ENCODE data around the gene TUBA1A.
"Not testable (repeated sequence)": the region's sequence is repeated elsewhere in the genome, so short reads cannot be mapped to it uniquely, and the experiment has no call there.

TUBA1A gene

DNA sequence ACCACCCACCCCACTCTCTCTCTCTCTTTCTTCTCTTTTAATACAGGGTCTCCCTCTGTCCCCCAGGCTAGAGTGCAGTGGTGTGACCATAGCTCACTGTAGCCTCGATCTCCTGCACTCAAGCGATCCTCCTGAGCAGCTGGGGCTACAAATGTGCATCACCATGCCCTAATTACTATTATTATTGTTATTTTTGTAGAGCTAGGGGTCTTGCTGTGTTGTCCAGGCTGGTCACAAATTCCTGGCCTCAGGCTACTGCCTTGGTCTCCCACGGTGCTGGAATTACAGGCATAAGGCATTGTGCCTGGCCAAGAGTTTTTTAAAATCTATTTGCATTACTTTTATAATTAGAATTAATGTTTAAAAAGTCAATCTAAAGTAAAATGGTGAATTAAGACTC is 34.7 kb downstream of the TUBA1A start:
- no peak for DNase-seq (ENCODE audit: low read depth in 2 of 2)

DNA sequence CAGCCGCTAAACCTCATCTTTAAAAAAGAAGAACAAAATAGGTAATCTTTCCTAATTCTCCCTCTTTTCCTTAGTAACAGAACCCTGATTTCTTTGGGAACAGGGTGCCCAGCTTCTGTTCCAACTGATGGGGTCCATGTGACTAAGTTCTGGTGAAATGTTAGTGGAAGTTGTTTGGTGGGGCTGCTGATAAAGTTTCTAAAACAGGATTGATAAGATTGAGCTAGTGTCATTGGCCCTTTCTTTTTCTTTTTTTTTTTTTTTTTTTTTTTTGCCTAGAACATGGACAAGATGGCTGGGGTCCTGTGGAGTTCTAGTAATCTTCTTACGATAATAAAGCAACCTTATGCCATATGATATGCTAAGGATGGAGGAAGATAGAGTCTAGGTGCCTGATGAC is 41.5 kb downstream of the TUBA1A start:
- DNase-seq (ENCODE audit: low read depth in 2 of 2) = no peak

DNA sequence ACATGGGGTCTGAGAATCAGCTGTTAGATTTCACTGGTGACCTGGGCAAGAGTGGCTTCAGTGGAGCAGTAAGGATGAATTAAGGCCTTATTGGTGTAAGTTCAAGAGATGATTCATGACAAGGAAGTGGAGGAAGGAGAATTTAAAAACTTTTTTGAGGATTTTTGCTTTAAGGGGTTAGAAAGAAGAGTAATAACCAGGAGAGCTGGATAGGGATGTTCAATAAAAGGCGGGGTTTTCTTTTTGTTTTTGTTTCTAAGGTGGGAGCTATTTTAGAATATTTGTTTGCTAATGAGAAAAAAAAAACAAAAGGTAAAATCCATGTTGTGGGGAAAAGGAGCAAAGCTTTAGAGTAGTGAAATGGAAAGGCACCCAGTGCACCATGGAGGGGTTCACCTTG is 42.5 kb downstream of the TUBA1A start:
- DNase-seq (ENCODE audit: low read depth in 2 of 2) = no peak

DNA sequence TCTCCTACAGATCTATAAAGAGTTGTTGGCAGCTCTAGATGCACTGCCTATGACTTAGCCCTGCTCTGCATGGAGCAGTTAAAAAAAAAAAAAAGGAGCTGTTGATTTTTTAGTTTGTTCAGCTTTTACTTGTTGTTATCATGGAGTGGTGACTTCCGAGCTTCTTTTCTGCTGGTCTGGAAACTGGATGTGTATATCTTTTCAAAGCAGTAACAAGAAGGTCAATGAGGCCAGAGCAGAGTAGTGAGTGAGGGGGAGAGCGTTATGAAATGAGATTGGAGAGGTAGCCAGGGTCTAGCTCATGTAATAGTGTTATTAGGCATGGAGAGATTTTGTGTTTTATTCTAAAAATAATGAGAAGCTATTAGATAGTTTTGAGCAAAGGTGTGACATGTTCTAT is 44.5 kb downstream of the TUBA1A start:
- DNase-seq (ENCODE audit: low read depth in 2 of 2) = no peak

- no peak for DNase-seq (ENCODE audit: low read depth in 2 of 2)
Observed at GRCh38 chr12:49138999-49139398, 49.9 kb downstream of the TUBA1A start.

DNA sequence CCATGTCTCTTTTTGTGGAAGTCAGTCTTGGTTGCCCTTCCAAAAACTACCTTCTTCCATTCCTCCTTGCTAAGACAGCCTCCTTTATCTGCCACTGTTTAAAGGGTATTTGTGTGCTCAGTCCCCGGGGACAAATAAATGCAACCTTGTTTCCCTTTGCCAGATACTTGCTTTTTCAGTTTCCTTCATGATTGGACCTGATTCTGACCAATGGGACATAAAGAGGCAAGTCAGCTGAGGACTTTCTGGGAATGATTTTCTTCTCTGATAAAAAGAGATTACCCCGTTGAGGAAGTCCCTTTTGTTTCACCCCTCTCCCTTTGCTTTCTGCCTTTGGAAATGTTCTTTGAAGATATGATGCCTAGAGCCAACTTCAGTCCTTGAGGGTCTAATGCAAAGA is 50.3 kb downstream of the TUBA1A start:
- no peak for DNase-seq (ENCODE audit: low read depth in 2 of 2)

DNA sequence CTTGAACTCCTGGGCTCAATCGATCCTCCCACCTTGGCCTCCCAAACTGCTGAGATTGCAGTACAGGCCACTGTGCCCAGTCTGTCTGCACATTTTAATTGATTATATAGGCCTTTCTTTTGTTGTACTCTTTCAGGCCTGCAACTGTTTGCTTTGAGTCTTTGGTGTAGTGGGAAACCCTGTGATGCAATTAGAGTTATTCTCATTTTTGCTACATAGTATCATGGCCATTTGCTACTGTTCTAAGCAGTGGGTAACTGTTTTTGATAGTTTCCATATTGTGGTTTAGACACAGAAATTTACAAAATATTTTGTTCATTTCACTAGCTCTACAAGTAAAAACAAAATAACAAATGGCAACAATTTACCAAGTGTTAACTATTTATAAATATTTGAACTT is 51.4 kb downstream of the TUBA1A start:
- DNase-seq (ENCODE audit: low read depth in 2 of 2) = no peak

DNA sequence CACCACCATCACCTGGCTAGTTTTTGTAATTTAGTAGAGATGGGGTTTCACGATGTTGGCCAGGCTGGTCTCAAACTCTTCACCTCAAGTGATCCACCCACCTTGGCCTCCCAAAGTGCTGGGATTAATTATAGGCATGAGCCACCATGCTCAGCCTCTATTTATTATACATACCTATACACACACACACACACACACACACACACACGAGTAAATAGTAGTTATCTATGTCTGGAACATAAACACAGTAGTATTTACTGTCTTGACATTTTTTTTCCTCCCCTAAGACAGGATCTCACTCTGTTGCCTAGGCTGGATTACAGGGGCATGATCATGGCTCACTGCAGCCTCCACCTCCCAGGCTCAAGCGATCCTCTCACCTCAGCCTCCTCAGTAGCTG is 51.9 kb downstream of the TUBA1A start:
- not testable (repeated sequence) for DNase-seq (ENCODE audit: low read depth in 2 of 2)

All from stimulated activated CD8-positive, alpha-beta memory T cell treated with anti-CD3 and anti-CD28 coated beads, Interleukin-2, amount 100 ng/mL, for 1 hour (primary cell).